Measurements from ENCODE around the gene MINK1.

MINK1 gene

GRCh38 chr17:4872786-4873185 is 39.6 kb downstream of the MINK1 start:
- no peak for DNase-seq (ENCODE audit: low spot score)

GRCh38 chr17:4877089-4877488 is 43.9 kb downstream of the MINK1 start:
- DNase-seq (ENCODE audit: low spot score), result no peak

- DNase-seq (ENCODE audit: low spot score), result no peak
Observed at GRCh38 chr17:4879601-4880000, 46.5 kb downstream of the MINK1 start.

- DNase-seq (ENCODE audit: low spot score), result no peak
Observed at GRCh38 chr17:4880857-4881256, 47.7 kb downstream of the MINK1 start.

- DNase-seq (ENCODE audit: low spot score), result peak; percentile 48
Observed at GRCh38 chr17:4881761-4882555, 48.8 kb downstream of the MINK1 start.

GRCh38 chr17:4884489-4884888 is 51.3 kb downstream of the MINK1 start:
- no peak for DNase-seq (ENCODE audit: low spot score)

GRCh38 chr17:4886830-4887229 is 53.7 kb downstream of the MINK1 start:
- no peak for DNase-seq (ENCODE audit: low spot score)

- DNase-seq (ENCODE audit: low spot score), result no peak
Observed at GRCh38 chr17:4887581-4887980, 54.4 kb downstream of the MINK1 start.

- no peak for DNase-seq (ENCODE audit: low spot score)
Observed at GRCh38 chr17:4891411-4892410, 58.6 kb downstream of the MINK1 start.

GRCh38 chr17:4892499-4893221 is 59.5 kb downstream of the MINK1 start:
- no peak for DNase-seq (ENCODE audit: low spot score)

- DNase-seq (ENCODE audit: low spot score), result no peak
Observed at GRCh38 chr17:4893272-4893671, 60.1 kb downstream of the MINK1 start.

GRCh38 chr17:4893721-4894560 is 60.8 kb downstream of the MINK1 start:
- no peak for DNase-seq (ENCODE audit: low spot score)

GRCh38 chr17:4895121-4895520 is 62.0 kb downstream of the MINK1 start:
- DNase-seq (ENCODE audit: low spot score), result no peak

- no peak for DNase-seq (ENCODE audit: low spot score)
Observed at GRCh38 chr17:4895657-4896331, 62.7 kb downstream of the MINK1 start.

- DNase-seq (ENCODE audit: low spot score), result no peak
Observed at GRCh38 chr17:4896332-4897197, 63.4 kb downstream of the MINK1 start.

GRCh38 chr17:4897198-4897687 is 64.1 kb downstream of the MINK1 start:
- no peak for DNase-seq (ENCODE audit: low spot score)

- DNase-seq (ENCODE audit: low spot score), result no peak
Observed at GRCh38 chr17:4897785-4898184, 64.6 kb downstream of the MINK1 start.

GRCh38 chr17:4898351-4898750 is 65.2 kb downstream of the MINK1 start:
- no peak for DNase-seq (ENCODE audit: low spot score)

- no peak for DNase-seq (ENCODE audit: low spot score)
Observed at GRCh38 chr17:4898927-4899326, 65.8 kb downstream of the MINK1 start.
